Measurements from ENCODE around the gene MYNN.
"Not testable (repeated sequence)": the region's sequence is repeated elsewhere in the genome, so short reads cannot be mapped to it uniquely, and the experiment has no call there.

DNA sequence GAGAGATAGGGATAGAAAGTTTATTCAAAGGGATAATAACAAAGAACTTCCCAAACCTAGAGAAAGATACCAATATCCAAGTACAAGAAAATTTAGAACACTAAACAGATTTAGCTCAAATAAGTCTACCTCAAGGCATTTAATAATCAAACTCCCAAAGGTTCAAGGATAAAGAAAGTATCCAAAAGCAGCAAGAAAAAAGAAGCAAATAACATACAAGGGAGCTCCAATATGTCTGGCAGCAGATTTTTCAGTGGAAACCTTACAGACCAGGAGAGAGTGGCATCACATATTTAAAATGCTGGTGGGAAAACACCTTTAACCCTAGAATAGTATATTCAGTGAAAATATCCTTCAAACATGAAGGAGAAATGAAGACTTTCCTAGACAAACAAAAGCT is 41.3 kb upstream of the MYNN start:
- TF ChIP-seq, protein P1, sequence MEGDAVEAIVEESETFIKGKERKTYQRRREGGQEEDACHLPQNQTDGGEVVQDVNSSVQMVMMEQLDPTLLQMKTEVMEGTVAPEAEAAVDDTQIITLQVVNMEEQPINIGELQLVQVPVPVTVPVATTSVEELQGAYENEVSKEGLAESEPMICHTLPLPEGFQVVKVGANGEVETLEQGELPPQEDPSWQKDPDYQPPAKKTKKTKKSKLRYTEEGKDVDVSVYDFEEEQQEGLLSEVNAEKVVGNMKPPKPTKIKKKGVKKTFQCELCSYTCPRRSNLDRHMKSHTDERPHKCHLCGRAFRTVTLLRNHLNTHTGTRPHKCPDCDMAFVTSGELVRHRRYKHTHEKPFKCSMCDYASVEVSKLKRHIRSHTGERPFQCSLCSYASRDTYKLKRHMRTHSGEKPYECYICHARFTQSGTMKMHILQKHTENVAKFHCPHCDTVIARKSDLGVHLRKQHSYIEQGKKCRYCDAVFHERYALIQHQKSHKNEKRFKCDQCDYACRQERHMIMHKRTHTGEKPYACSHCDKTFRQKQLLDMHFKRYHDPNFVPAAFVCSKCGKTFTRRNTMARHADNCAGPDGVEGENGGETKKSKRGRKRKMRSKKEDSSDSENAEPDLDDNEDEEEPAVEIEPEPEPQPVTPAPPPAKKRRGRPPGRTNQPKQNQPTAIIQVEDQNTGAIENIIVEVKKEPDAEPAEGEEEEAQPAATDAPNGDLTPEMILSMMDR (IDR thresholded peaks at IDR 0.05), result not testable (repeated sequence)
- TF ChIP-seq ZFX (IDR thresholded peaks at IDR 0.05; ENCODE audit: borderline replicate concordance), result not testable (repeated sequence)

All from 22Rv1 (cell line).